ENCODE data around the gene HMGN5.

Gene HMGN5

GRCh38 chrX:81121513-81122363 is 80.0 kb downstream of the HMGN5 start:
- H3K4me3 ChIP-seq (ENCODE audit: low read length), result peak overlapping the region; percentile 73
- no peak for TF ChIP-seq CTCF (conservative IDR thresholded peaks at IDR 0.05; ENCODE audit: low read length)
- peak; percentile 89 for DNase-seq (ENCODE audit: low read depth)

GRCh38 chrX:81120936-81121371 is 80.8 kb downstream of the HMGN5 start:
- H3K4me3 ChIP-seq (ENCODE audit: low read length), result peak overlapping the region; percentile 73
- TF ChIP-seq CTCF (conservative IDR thresholded peaks at IDR 0.05; ENCODE audit: low read length), result peak; percentile 64
- peak; percentile 33 for DNase-seq (ENCODE audit: low read depth)

GRCh38 chrX:81120258-81120935 is 81.3 kb downstream of the HMGN5 start:
- DNase-seq (ENCODE audit: low read depth), result peak; percentile 0
- TF ChIP-seq CTCF (conservative IDR thresholded peaks at IDR 0.05; ENCODE audit: low read length), result no peak
- H3K4me3 ChIP-seq (ENCODE audit: low read length), result peak overlapping the region; percentile 73

GRCh38 chrX:81114757-81115156 is 87.0 kb downstream of the HMGN5 start:
- no peak overlapping the region for H3K4me3 ChIP-seq (ENCODE audit: low read length)
- no peak for TF ChIP-seq CTCF (conservative IDR thresholded peaks at IDR 0.05; ENCODE audit: low read length)
- DNase-seq (ENCODE audit: low read depth), result no peak

- H3K4me3 ChIP-seq (ENCODE audit: low read length), result no peak overlapping the region
- TF ChIP-seq CTCF (conservative IDR thresholded peaks at IDR 0.05; ENCODE audit: low read length), result no peak
- DNase-seq (ENCODE audit: low read depth), result no peak
Measured at GRCh38 chrX:81110286-81110685, 91.4 kb downstream of the HMGN5 start.

- DNase-seq (ENCODE audit: low read depth), result no peak
- no peak for TF ChIP-seq CTCF (conservative IDR thresholded peaks at IDR 0.05; ENCODE audit: low read length)
- no peak overlapping the region for H3K4me3 ChIP-seq (ENCODE audit: low read length)
Measured at GRCh38 chrX:81082649-81083048, 119.1 kb downstream of the HMGN5 start.

Measured in AG10803 (cell line).